Measurements from ENCODE around the gene KCNQ2.

KCNQ2 gene

GRCh38 chr20:63392465-63393365 is 79.7 kb downstream of the KCNQ2 start:
- no peaks in the 10 kb centered on the region for H3K79me2 ChIP-seq (ENCODE audit: insufficient read depth, low read length)
- no peaks in the 10 kb centered on the region for H3K36me3 ChIP-seq (ENCODE audit: insufficient read depth, low read length)
- no peaks in the 10 kb centered on the region for H3K4me1 ChIP-seq (ENCODE audit: insufficient read depth, low read length)
- no peaks in the 10 kb centered on the region for H3K27me3 ChIP-seq (ENCODE audit: insufficient read depth, low read length, poor library complexity)
- no peak overlapping the region for H3K9ac ChIP-seq (ENCODE audit: low read depth, low read length)
- no peak overlapping the region for H3K4me3 ChIP-seq (ENCODE audit: low read depth in 1 of 2, low read length in 2 of 2)
- 0 out of 2 replicates have a peak, but pooled peaks cover 14% of the 10 kb centered on the region for H4K20me1 ChIP-seq (ENCODE audit: insufficient read depth, low read length)
- H2AFZ ChIP-seq (ENCODE audit: low read depth, low read length), result no peak overlapping the region
- TF ChIP-seq CTCF (IDR thresholded peaks at IDR 0.05; ENCODE audit: borderline replicate concordance, extremely low read depth, low read length, poor library complexity, severe bottlenecking) (no peak), EZH2 (IDR thresholded peaks at IDR 0.05; ENCODE audit: borderline replicate concordance, low read depth, low read length, severe bottlenecking) (no peak)
- H3K4me2 ChIP-seq (ENCODE audit: insufficient read depth, low read length), result no peak overlapping the region
- no peak overlapping the region for H3K27ac ChIP-seq (ENCODE audit: low read length)
- no peak for DNase-seq
- H3K9me3 ChIP-seq (ENCODE audit: insufficient read depth, low read length, severe bottlenecking), result peaks cover 3% of the 10 kb centered on the region
- no peak for ATAC-seq (ENCODE audit: insufficient read depth, low read depth)

DNA sequence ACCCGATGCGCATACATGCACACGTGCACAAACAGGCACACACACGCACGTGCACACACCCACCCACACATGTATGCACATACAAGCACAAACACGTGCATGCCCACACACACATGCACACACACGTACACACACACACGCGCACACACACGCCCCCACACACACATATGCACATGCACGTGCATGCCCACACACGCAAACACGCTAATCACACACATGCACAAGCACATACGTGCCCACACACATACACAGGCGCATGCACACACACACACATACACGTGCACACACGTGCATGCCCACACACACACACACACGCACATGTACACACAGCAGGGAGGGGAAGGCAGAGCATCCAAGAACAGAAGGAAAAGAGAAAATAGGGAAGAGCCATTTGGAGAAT is 84.5 kb downstream of the KCNQ2 start:
- no peak overlapping the region for H3K4me2 ChIP-seq (ENCODE audit: insufficient read depth, low read length)
- H3K27ac ChIP-seq (ENCODE audit: low read length), result no peak overlapping the region
- H3K79me2 ChIP-seq (ENCODE audit: insufficient read depth, low read length), result no peaks in the 10 kb centered on the region
- H3K9ac ChIP-seq (ENCODE audit: low read depth, low read length), result no peak overlapping the region
- H4K20me1 ChIP-seq (ENCODE audit: insufficient read depth, low read length), result no peaks in the 10 kb centered on the region
- H3K36me3 ChIP-seq (ENCODE audit: insufficient read depth, low read length), result no peaks in the 10 kb centered on the region
- peaks cover 23% of the 10 kb centered on the region for H3K9me3 ChIP-seq (ENCODE audit: insufficient read depth, low read length, severe bottlenecking)
- no peak overlapping the region for H3K4me3 ChIP-seq (ENCODE audit: low read depth in 1 of 2, low read length in 2 of 2)
- no peak for TF ChIP-seq CTCF (IDR thresholded peaks at IDR 0.05; ENCODE audit: borderline replicate concordance, extremely low read depth, low read length, poor library complexity, severe bottlenecking)
- TF ChIP-seq EZH2 (IDR thresholded peaks at IDR 0.05; ENCODE audit: borderline replicate concordance, low read depth, low read length, severe bottlenecking), result no peak
- ATAC-seq (ENCODE audit: insufficient read depth, low read depth) (no peak), DNase-seq (no peak)
- no peak overlapping the region for H2AFZ ChIP-seq (ENCODE audit: low read depth, low read length)
- no peaks in the 10 kb centered on the region for H3K4me1 ChIP-seq (ENCODE audit: insufficient read depth, low read length)
- H3K27me3 ChIP-seq (ENCODE audit: insufficient read depth, low read length, poor library complexity), result no peaks in the 10 kb centered on the region

- Histone ChIP-seq H3K4me2 (ENCODE audit: insufficient read depth, low read length) (no peak overlapping the region), H3K9me3 (ENCODE audit: insufficient read depth, low read length, severe bottlenecking) (peaks cover 23% of the 10 kb centered on the region), H3K36me3 (ENCODE audit: insufficient read depth, low read length) (no peaks in the 10 kb centered on the region), H3K79me2 (ENCODE audit: insufficient read depth, low read length) (no peaks in the 10 kb centered on the region), H3K27me3 (ENCODE audit: insufficient read depth, low read length, poor library complexity) (no peaks in the 10 kb centered on the region), H3K4me1 (ENCODE audit: insufficient read depth, low read length) (no peaks in the 10 kb centered on the region), H3K9ac (ENCODE audit: low read depth, low read length) (no peak overlapping the region), H3K4me3 (ENCODE audit: low read depth in 1 of 2, low read length in 2 of 2) (no peak overlapping the region), H4K20me1 (ENCODE audit: insufficient read depth, low read length) (no peaks in the 10 kb centered on the region), H2AFZ (ENCODE audit: low read depth, low read length) (no peak overlapping the region), H3K27ac (ENCODE audit: low read length) (no peak overlapping the region)
- no peak for ATAC-seq (ENCODE audit: insufficient read depth, low read depth)
- DNase-seq, result no peak
- TF ChIP-seq CTCF (IDR thresholded peaks at IDR 0.05; ENCODE audit: borderline replicate concordance, extremely low read depth, low read length, poor library complexity, severe bottlenecking), result no peak
- no peak for TF ChIP-seq EZH2 (IDR thresholded peaks at IDR 0.05; ENCODE audit: borderline replicate concordance, low read depth, low read length, severe bottlenecking)
Observed at GRCh38 chr20:63387393-63387792, 85.1 kb downstream of the KCNQ2 start.

Measured in DND-41 (cell line).